Stimulated activated CD4-positive, alpha-beta T cell treated with anti-CD3 and anti-CD28 coated beads, Interleukin-2, amount 100 ng/mL, for 24 hours (primary cell): ENCODE results near the gene GPR137.
"Not testable (repeated sequence)": the region's sequence is repeated elsewhere in the genome, so short reads cannot be mapped to it uniquely, and the experiment has no call there.

Experiments used
- DNase-seq, 2 donors: peaks; one replicate each; pipeline ENCODE4 v3.0.0-alpha.2; 2020

The GPR137 gene

GRCh38 chr11:64322925-64323260 lies 37.2 kb downstream of the GPR137 start:
- no peak for DNase-seq

DNA sequence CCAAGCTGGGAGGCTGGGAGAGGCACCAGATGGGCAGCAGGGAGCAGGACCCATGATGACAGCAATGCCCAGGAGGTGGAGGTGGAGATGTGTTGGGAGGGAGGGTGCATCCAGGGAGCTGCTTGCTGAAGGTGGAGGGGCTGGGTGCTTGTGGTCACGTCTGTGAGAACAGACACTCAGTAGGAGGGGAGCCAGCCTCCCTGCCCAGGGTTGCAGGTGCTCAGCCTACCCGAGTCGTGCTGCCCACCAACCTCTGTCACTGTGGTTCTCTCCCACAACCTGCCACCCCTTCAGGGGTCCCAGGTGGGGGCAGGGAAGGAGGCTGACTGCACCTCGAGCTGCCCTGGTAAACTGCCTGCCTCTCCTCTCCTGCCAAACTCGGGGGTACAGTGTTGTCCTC lies 37.7 kb downstream of the GPR137 start:
- DNase-seq, result no peak

- not testable (repeated sequence) for DNase-seq
Observed at GRCh38 chr11:64323984-64324383, 38.3 kb downstream of the GPR137 start.

GRCh38 chr11:64324692-64325469 lies 39.2 kb downstream of the GPR137 start:
- no peak for DNase-seq

- no peak for DNase-seq
Observed at GRCh38 chr11:64327375-64327774, 41.7 kb downstream of the GPR137 start.

DNA sequence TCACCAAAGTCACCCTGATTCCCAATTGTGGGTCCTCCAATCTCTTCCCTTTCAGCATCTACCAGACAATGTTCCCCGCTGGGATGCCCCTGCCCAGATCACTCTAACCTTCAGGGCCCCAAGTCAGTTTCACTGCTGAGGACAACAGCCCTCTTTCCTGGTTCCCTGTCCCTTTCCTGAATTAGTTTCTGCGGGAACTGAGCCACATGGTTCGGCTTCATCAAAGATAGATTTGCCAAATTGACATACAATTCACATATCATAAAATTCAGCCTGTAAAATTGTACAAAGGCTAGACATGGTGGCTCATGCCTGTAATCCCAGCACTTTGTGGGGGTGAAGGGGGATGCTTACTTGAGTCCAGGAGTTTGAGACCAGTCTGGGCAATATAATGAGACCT lies 42.3 kb downstream of the GPR137 start:
- no peak for DNase-seq

GRCh38 chr11:64330888-64331287 lies 45.2 kb downstream of the GPR137 start:
- DNase-seq, result no peak

DNA sequence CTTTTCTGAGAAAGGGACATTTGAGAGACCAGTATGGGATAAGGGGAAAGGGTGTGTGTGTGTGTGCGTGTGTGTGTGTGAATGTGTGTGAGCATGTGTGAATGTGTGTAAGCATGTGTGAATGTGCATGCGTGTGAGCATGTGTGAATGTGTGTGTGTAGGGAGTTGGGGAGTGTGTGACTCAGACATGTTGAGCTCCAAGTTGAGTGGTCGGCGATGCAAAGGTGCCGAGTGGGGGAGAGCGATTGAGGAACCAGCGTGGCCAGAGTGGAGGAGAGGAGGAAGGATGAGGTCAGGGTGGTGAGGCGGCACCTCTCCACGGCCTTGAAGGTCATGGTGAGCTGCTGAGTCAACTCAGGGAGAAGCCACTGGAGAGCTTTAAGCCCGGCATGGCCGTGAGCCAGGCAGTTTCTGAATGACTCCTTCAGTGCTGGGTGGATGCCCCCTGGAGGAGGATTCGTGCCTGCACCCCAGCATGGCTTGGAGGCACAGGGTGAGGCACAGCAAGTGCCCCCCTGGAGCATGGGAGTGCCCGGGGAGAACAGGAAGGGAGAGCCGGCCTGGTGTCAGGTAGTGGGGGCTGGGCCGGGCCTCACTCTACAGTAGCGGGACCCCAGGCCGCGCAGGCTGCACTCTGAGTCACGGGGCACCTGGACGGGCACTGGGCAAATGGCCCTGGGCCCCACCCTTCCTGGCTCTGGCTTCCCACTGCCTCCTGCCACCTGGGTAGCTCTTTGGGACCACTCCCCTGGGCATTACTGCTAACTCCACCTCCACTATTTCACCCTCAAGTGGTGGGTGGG lies 46.1 kb downstream of the GPR137 start:
- DNase-seq, result peak; percentile 68 to 82

DNA sequence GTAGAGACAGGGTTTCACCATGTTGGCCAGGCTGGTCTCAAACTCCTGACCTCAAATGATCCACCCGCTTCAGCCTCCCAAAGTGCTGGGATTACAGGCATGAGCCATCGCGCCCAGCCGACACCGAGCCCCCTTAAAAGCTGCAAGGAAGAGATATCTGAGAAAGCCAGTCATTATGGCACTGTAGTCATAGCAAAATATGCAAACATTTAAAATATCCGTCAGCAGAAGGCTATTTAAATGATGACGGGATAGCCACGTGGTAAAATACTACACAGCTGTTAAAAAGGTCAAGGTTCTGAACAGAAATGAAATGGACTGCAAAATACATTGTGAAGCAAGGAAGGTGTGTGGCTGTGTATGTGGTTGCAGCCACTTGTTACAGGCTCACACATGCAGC lies 47.9 kb downstream of the GPR137 start:
- no peak for DNase-seq

DNA sequence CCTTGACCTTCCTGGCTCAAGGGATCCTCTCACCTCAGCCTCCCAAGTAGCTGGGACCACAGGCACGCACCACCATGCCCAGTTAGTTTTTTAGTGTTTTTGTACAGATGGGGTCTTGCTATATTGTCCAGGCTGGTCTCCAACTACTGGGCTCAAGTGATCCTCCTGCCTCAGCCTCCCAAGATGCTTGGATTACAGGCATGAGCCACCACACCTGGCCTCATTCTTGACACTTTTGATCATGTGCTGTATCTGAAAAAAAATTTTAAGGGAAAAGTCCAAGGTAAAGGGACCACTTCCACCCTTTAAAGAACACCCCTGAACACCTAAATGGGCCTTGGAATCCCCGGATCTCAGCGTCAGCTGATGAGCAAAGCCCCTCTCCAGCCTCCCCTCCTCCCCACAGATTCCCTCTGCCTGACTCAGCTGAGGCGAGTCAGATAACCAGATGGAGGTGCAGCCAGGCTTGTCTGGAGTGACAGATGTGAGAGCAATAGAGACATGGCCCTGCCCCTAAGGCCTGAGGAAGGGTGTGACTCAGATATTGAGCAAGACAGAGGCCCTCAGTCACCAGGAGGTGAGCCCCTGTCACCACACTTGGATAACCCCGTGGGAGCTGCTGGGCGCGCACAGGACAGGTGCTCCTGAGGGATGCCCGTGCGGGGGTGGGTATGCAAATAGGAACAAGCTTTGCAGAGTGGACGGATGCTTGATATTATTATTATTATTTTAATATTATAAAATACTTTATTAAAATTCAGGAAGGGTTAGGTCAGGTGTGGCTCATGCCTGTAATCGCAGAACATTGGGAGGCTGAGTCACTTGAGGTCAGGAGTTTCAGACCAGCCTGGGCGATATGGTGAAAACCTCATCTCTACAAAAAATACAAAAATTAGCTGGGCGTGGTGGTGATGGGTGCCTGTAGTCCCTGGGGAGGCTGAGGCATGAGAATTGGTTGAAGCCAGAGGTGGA lies 49.4 kb downstream of the GPR137 start:
- DNase-seq, result peak; percentile 30 to 42

DNA sequence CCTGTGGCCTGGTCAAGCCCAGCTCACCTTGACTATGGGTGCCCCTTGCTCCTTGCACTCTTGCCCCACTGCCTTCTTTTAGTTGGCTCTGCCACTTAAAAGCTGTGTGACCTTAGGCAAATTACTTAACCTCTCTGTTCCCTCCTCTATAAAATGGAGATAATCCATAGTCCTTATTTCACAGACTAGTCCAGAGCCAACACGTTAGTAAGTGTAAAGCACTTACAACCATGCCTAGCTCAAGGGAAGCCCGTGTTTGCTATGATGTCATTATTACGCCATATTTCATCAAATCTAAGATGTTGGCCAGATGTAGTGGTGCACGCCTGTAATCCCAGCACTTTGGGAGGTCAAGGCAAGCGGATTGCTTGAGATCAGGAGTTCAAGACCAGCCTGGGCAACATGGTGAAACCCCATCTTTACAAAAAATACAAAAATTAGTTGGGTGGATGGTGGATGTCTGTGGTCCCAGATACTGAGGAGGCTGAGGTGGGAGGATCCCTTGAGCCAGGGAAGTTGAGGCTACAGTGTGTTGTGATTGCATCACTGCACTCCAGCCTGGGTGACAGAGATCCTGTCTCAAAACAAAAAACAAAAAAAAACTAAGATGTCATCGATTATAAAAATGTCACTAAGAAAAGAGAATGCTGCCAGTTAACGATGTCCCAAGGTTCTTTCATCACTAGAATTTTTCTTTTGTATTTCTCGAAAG lies 52.0 kb downstream of the GPR137 start:
- DNase-seq, result no peak

GRCh38 chr11:64338716-64339115 lies 53.1 kb downstream of the GPR137 start:
- DNase-seq, result no peak
